Right lobe of liver (tissue), 4 donors: Measurements from ENCODE around the gene MYADML2.

ENCODE experiments used
- POLR2A ChIP-seq: fragments of 450-650 bp; IDR thresholded peaks from one replicate; pipeline ENCODE4 v1.6.1; 2017; ENCODE audit warnings: antibody characterized with exemption, mild to moderate bottlenecking
- TF ChIP-seq, protein P1 (sequence below), 4 donors: fragments of 200-600 bp in 3 of 4; fragments of 450-650 bp in 1 of 4; IDR thresholded peaks; one replicate each; pipeline versions ENCODE4 v1.5.1 to v1.8.0; 2016 to 2022; ENCODE audit warnings: antibody characterized with exemption in 4 of 4, mild to moderate bottlenecking in 2 of 4
- donor health status: DM: no; HTN: no; CAD: no.
- donor health status: DM: no; HTN: no; CAD: no.
- donor health status: DM: no; HTN: yes; CAD: no.

DNA sequence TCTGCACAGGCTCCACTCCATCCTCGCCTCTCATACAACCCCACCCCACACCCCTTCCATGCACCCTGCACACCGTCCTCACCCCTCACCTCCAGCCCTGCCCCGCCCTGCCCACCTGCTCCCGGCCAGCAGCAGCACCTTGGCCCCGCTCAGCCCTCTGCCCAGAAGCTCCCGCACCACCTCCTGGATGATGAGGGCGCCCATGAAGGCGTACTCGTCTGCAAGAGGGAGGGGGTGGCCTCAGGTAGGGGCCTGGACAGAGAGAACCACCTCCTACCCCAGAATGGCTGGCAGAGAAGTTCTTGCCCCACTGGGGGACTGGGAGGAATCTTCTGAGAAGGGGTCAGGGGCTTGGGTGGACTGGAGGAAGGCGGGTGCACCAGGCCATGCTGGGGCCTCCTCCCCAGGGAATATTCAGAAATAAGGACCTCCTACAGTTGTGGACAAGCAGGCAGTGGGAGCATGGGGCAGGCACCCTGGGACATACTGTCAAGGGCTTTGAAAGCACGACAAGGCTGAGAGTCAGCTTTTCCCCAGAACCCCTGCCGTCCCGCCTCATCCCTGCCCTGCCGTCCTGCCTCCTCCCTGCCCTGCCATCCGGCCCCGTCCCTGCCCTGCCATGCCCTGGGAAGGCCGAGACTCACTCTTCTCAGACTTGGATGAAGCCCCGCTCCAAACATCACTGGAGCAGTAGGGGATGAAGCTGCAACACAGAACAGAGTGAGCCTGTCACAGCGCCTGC, 10.8 kb upstream of the MYADML2 start:
- TF ChIP-seq, protein P1, sequence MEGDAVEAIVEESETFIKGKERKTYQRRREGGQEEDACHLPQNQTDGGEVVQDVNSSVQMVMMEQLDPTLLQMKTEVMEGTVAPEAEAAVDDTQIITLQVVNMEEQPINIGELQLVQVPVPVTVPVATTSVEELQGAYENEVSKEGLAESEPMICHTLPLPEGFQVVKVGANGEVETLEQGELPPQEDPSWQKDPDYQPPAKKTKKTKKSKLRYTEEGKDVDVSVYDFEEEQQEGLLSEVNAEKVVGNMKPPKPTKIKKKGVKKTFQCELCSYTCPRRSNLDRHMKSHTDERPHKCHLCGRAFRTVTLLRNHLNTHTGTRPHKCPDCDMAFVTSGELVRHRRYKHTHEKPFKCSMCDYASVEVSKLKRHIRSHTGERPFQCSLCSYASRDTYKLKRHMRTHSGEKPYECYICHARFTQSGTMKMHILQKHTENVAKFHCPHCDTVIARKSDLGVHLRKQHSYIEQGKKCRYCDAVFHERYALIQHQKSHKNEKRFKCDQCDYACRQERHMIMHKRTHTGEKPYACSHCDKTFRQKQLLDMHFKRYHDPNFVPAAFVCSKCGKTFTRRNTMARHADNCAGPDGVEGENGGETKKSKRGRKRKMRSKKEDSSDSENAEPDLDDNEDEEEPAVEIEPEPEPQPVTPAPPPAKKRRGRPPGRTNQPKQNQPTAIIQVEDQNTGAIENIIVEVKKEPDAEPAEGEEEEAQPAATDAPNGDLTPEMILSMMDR (IDR thresholded peaks at IDR 0.05): no peak
- no peak for TF ChIP-seq POLR2A
